ENCODE data around the gene CDH11. TPM values are rescaled to one million over a fixed set of nuclear protein-coding genes. Genes with fewer than 3 reads are reported as not detected.
A peak's percentile ranks its signal among the peaks of the same experiment; 100 is the strongest.

The CDH11 gene
- total RNA-seq, 1 donor from 2014 or later: 2.4 TPM

DNA sequence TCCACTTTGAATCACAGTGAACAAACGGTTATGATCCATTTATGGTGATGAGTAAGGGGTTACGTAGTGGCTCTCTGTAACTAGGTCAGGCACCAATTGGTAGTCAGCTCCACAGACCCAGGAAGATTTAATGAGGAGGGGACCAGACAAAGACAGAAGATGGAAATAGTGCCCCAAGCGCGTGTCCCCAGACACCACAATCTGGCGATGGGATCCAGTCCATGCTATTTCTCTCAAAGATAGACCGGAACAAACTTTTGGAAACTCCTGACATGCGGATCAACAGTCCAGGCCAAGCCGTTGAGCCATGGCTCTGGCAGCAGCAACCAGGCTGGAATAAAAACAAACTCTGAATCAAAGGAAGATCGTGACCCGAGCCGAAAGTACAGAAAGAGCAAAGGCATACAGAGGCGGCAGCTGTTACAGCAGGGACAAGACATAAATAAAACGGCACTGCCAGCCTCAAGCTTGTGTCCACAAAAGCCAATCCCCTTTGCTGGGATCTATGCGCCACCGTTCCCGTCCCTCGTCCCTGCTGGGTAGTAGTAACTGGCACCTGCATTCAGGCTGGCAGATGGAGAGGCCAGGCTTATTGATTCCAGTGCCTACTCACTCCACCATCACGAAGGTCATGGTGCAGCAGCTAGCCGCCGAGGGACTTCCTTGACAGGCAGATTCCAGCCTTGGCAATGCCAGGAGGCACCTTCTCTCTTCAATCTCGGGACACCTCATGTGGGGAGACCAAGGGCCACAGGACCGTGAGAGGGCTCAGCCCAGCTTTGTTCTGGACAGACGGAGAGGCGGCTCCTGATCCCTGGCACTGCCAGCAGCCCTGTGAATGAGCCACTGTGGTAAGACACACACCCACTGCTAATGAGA lies 50.2 kb downstream of the CDH11 start:
- ATAC-seq: peak; percentile 26
- no peak for DNase-seq (ENCODE audit: low spot score)

DNA sequence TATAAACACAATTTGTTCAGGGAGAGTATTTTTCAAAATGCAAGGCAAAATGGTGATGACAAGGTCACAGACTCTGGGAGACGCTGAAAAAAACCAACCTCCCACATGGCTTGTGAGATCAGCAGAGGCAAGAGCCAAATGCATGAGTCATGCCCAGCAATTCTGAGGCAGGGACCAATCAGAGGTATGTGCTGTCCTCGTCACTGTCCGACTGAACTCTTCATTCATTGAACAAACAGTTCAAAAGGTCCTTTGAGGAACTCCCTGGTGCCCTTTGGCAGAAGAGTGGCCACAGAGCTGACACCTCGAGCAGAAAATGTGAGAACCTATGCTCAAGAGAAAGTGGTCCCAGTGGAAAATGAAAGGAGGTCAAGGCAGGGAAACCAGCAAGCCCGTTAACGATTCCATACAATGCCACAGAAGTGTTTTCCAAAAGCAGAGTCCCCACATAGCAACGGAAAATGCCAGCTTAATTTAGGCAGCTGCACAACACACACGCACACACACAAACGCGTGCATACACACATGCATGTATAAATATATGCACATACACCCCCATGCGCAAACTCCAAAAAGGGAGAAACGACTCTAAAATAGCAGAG lies 50.9 kb downstream of the CDH11 start:
- DNase-seq (ENCODE audit: low spot score) (peak; percentile 45), ATAC-seq (peak; percentile 72)

DNA sequence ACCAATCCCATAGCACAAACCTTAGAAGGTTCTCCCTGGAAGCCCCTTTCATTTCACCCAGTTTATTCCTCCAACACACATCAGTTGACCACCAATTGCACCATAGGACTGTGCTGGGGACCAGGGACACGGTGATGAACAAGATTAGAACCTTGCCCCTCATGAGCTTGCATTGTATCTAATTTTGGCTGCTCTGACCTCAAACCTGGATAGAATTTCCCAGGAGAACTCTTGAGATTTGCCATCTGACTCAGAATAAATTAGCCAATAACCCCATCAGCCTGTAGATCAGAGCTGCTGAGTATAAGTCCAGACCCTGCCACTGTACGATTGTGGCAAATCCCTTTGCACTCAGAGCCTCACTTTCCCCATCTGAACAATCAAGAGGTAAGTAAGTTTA lies 52.1 kb downstream of the CDH11 start:
- no peak for DNase-seq (ENCODE audit: low spot score)
- ATAC-seq: no peak

DNA sequence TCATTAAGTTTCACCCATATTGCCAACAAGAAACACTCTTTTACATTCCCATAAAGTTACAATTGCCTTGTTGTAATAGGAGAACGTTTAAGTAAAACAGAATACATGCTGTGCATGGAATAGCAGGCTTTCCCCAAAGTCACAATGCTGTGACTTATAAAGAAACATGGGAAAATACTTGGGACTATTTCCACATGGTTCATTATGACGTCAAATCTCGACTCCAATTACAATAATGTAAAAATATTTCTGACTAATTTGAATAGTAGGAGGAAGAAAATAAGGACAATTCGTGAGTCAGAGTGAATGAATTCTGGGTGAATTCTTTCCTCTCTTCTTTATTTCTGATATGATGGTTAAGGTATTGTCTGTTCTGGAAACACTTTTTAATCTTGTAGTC lies 52.8 kb downstream of the CDH11 start:
- ATAC-seq: no peak
- DNase-seq (ENCODE audit: low spot score): no peak

DNA sequence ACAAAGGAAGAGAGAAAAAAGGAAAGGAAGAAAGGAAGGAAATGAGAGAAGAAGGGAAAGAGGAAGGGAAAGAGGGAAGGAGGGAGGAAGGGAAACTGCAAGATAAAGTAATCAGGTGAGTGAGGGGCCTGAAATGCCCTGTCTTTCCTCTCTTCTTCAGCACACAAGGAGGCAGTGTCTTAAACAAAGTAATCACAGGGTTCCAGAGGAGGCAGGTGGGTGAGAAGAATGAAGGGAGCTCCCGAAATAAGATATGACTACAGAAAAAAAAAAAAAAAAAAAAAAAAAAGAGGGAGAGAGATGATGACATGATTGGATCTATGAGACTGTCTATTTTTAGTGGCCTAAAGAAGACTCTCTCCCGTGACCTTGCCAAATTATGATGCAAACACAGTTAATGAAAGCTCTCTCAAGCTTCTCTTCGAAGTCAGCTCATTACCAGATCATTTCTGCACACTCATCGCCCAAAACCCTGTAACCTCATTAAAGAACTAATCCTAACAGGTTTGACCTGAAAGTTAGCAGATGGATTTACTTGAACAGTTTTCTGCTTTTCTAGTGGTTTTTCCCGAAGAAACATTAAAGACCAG lies 53.6 kb downstream of the CDH11 start:
- no peak for DNase-seq (ENCODE audit: low spot score)
- no peak for ATAC-seq

DNA sequence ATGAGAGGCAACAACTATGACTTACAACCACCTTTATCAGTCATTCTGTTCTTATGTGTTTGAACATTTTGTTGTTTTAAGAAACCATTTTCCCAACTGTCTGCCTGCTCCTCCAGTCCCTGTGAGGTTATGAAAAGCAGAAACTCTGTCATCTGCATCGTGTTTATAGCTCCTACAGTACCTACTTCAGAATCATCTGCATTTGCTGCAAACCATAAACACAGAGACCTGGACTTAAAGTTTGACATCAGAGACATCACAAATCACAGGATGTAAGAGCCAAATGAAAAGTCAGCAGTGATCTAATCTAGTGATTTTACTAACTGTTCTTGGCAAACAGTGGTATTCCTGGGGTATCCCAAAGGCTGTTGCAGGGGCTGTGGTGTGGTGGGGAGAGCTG lies 55.2 kb downstream of the CDH11 start:
- DNase-seq (ENCODE audit: low spot score): no peak
- ATAC-seq: no peak

DNA sequence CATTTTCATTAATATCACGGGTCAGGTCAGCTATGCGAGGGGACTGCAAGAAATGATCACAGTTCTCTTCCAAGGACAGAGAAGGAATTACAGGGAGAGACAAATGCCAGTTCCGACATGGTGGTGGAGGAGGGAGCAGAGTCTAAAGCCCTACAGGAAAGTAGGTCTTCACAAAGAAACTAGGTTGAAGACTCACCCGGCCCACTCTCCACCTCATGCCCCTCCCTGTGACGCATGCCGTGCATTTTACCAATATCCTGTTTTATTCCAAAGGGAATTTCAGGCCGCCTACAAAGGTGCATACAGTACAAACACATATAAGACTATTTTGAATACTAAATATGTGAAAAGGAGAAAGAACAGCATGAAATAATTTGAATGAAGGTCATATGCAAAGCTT lies 56.8 kb downstream of the CDH11 start:
- ATAC-seq: no peak

DNA sequence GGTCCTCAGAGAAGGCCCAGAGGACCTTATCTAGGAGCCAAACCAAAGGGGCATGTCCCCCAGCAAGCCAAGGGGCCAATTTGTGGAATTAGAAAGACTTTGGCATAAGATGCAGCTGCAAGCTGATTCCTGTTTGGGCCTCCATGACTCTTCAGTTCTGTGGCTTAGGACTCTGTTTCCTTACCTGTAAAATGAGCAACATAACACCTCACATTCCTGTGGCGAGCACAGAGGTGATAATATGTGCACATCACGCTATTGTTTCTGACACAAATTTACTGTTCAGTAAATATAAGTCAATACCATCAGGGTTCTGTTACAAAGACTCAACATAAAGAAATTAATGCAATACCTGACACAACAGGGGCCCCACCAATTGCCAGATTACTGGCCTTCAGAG lies 57.7 kb downstream of the CDH11 start:
- no peak for ATAC-seq
- no peak for DNase-seq (ENCODE audit: low spot score)

More for the DNA sequence above, 56.8 kb downstream of the CDH11 start:
- DNase-seq (ENCODE audit: low spot score): no peak

DNA sequence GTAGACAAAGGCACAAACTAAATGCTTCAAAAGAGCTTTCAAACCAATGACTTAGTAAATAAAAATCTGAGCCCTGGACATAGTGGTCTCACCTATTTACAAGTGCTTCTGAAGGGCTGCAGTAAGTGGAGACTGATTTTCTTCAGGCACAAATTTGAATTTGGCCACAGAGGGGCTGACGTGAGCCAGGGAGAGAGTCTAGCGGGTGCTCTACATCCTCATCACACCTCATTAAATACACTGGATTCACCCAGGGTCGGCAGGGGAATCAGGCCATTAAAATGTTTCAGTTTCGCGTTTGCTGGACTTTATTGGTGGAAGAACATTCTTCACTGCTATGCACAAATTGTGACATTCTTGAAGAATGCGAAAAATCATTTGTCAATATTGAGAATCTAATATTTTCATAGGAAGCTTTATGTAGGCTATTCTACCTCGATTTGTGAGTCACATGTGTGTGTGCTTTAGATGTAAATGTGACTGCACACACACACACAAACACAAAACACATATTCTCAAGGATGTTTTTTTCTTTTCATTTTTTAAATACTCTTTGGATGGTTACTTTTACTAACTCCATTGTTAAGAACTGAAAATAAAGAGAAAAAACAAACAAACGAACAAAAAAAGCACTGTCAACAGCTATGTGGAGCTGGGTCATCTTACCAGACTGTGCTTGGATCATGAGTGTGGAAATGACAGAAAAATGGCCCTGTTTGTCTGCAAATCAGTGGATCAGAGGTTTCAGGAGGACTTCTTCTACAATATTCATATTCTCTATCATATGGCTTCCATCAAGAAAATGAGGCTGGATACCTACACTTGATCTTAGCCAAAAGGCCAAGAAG lies 58.9 kb downstream of the CDH11 start:
- ATAC-seq (no peak), DNase-seq (ENCODE audit: low spot score) (no peak)

DNA sequence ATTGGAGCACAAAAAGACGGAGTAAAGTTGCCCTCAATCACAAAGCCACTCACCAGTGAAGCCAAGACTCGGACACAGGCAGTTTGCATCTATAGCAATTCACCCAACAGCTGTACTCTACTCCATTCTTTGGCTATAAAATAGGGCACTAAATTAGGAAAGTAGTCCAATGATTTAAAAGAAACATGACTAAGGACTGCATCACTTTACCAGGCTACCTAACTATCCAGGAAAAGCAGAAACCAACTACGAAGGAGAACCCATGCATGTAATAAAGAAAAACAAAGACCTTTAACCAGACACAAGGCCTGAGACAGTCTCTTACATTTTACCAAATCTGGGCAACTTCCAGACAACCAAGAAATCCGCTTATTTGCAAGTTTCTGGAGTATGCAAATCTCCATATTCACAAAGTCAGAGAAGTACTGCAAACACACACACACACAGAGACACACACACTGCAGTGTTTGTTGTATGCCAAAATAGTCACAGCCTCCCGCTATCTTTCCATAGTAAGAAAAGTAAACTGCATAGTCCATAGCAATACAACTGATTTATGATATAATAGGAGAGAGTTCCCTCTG lies 59.8 kb downstream of the CDH11 start:
- no peak for DNase-seq (ENCODE audit: low spot score)
- ATAC-seq: no peak

DNA sequence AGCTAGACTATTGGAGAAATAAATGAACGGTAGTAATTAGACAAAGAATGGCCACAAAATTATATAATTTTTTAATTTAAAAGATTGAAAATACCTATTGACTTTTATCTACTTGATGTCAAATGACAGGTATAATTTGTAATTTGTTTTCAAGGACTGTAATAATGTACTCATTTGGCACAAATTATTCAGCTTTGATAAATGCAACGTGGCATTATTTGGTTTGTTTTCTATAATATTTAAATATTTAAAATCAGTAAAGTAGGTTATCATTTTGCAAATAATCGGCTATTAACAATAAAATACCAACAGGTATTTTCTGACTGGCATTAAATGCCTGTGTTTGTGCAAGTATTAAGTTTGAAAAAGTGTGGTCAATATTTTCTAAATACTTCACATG lies 60.6 kb downstream of the CDH11 start:
- ATAC-seq (no peak), DNase-seq (ENCODE audit: low spot score) (no peak)

DNA sequence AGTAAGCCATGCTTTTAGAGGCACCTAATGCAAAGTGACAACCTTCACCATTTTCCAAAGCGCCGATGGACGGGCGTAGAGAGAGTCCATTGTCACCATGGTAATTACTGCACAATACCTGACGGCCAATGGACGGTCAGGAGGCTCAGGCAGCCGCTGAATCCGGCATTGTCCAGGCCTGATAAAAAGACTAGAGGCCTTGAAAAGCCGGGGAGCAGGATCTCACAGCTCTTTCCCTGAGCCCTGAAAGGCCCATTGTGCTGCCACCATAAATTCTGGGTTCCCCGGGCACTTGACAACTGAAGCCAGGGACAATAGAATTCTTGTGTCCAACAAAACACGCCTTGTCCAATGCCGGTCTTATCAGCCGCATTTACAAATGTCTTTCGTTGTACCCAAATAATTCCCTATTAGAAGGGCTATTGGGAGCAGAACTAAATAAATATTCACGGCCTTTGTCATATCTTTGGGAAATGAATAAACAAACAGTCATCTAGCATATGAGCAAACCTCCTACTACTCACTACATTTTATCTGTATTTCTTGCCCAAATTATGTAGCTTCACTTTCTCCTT lies 62.4 kb downstream of the CDH11 start:
- DNase-seq (ENCODE audit: low spot score): no peak
- ATAC-seq: no peak

DNA sequence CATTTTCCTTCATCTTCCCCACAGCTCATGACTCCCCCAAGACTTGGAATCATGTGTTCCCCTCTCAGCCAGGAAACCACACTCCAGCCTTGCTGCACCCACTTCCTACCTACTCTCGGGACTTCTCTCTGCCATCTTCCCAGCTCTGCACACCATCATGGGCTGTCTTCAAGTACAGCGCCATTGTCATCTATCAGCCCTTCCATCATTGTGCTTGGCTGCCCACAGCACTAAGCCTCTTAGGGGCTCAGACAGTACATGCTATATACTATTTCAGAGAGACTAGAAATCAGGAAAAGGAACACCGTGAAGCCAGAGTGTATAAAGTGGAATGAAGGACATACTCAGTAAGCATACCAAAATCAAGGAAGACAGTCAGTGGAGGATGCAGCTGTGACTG lies 64.7 kb downstream of the CDH11 start:
- ATAC-seq (no peak), DNase-seq (ENCODE audit: low spot score) (no peak)

DNA sequence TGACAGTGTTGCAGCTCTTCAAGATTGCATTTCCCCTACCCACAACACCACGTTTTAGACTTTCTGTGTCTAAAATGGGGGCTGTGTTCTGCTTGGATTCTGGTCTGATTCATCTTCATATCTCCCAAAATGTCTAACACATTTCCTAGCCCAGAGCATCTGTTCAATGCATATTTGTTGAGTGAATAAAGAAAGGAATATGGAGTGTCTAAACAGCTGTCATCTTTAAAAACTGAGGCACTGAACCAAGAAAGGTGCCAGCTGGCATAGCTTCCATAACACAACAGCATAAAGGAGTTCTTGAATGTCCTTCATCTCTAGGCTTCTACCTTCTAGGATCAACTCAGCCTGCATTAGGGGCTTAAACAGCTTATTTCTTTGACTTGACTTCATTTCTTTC lies 67.4 kb downstream of the CDH11 start:
- ATAC-seq (no peak), DNase-seq (ENCODE audit: low spot score) (no peak)

DNA sequence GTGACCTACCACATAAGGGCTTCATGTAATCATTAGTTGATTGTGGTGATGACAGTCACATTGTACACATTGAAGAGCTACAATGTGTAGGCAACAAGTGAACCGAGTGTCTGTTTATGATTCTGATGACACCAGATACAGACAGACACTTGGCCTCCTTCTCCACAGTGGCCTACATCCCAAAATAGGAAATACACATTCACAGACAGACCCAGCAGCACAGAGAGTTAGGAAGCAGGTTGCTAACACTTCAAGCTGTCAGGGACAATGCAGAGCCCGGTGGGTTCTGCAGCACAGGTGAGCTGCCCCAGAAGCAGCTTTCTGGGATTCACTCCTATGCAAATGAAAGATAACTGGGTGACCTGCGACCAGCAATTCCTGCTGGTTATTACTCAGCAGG lies 72.2 kb downstream of the CDH11 start:
- no peak for ATAC-seq
- DNase-seq (ENCODE audit: low spot score): no peak

DNA sequence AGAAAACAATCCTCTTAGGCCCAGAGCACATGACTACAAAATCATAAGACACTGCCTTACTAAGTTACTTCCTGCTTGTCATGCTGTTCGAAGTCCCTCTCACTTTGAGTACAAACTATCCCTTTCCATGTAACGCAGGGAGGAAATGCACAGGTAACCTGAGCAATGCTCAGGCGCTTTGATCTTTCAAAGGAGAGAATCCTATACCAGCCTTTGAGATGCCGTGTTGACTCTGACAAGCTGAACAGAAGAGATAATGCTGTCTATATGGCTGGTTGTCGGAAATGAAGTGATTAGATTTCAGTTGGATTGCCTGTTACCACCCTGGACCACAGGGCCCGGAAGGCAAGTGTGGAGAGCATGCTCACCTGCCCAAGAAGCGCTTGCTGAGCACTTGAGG lies 75.9 kb downstream of the CDH11 start:
- no peak for ATAC-seq
- DNase-seq (ENCODE audit: low spot score): no peak

DNA sequence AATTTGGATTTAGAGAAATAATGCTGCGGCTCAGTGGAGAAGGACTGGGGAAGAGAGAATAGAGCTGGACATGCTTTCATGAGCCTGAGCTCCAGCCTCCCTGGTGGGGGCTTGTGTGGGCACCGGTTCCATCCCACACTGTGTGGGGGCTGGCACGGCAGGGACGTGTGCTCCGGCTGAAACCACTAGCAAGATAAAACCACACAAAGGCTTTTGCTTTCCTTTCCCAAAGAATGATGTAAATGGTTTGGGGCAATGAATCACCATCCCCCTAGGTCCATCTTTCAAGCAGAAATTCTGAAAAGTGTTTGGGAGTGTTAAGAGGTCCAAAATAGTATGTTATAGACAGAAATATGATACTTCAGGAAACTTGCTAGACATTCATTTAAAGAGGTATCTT lies 77.0 kb downstream of the CDH11 start:
- ATAC-seq (no peak), DNase-seq (ENCODE audit: low spot score) (no peak)

DNA sequence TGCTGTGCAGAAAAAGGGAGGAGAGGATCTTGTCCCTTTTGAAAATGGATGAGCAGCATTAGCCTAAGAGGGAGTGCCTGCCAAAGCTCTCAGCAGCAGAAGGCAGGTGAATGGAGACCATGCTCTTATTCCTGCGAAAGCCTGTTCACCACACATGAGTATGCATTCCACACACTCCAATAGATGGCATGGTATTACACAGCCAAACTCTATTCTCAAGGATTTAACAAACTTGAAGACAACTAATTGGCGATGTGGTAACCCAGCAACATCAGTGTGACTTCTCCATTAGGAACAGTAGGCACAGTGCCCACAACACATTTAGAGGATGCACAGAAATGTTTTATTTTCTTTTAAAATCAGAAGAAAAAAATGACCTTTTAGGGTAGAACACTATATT lies 77.8 kb downstream of the CDH11 start:
- ATAC-seq: no peak
- DNase-seq (ENCODE audit: low spot score): no peak

DNA sequence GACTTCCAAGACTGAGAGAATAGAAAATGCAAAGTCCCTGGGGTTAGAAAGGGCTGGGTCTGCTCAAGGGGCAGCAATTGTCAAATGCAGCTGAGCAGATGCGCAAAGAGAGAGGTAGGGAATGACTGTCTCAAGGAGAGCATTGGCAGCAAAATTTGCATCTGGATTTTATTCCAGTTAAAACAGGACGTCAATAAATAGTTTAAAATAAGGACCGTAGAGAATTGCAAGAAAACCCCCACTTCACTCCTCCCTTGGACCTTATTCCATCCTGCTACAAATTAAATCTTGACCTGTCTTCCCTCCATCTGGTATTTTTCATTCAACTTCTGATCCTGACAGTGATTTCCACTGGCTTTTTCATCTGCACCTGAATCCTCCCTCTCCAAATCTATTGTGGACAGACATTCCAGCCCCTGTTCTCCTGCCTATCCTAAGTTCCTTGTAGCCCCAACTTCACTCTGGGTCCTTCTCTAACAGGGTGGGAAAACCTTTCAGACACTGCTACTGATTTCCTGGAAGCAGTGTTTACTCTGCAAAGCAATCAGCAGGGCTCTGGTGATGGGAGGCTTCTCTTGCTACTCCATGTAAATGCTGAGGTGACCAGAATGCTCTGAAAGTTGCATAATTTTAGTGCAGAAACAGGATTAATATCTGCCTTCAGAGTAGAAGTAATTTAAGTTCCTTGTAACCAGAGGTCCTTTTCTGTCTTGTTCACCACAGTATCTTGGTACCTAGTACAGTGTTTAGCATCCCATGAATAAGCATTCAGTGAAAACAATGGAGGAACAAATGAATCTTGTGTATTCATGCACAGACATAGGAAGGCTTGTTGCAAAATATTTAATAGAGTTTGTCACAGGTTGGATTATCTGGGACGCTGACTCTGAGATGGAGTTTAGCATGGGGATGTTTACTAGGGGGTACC lies 79.2 kb downstream of the CDH11 start:
- no peak for ATAC-seq
- no peak for DNase-seq (ENCODE audit: low spot score)

DNA sequence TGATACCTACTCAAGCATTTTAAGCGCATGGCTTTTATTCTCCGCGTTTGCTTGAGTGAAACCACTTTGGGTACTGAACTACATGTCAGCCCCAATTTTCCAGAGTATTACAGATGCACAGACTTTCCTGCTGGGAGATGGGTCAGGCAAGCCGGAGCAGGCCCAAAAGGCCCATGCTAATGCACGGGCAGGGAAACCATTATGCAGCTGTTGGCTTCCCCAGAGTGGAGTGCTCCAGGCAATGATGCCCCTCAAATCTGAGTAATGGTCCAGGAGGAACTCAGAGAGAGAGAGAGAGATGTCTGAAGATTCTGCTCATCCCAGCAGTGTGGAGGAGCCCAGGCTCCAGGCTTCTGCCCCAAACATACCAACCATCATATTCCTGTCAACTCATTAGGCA lies 80.2 kb downstream of the CDH11 start:
- DNase-seq (ENCODE audit: low spot score) (no peak), ATAC-seq (no peak)
